Measurements from ENCODE around the gene TLR6.
A peak's percentile ranks its signal among the peaks of the same experiment; 100 is the strongest.

The TLR6 gene

GRCh38 chr4:38868059-38868960 lies 11.7 kb upstream of the TLR6 start:
- DNase-seq, result no peak

- DNase-seq, result no peak
These were observed 11.0 kb upstream of the TLR6 start, which contains the start of gene FAM114A1 for GRCh38 chr4:38867478-38868058. Gene FAM114A1 (plus strand): TSS chr4:38867806. CDS start chr4:38878079, 10,273 bp downstream.

GRCh38 chr4:38866973-38867477 lies 10.4 kb upstream of the TLR6 start:
- DNase-seq, result no peak

GRCh38 chr4:38865445-38865844 lies 8.8 kb upstream of the TLR6 start:
- peak in 1 of 2 donors; percentile 9 for DNase-seq

GRCh38 chr4:38861791-38862190 lies 5.2 kb upstream of the TLR6 start:
- no peak for DNase-seq

- peak; percentile 55 to 56 for DNase-seq
These were observed 4.3 kb upstream of the TLR6 start for GRCh38 chr4:38860788-38861424.

- DNase-seq, result no peak
These were observed 2.9 kb upstream of the TLR6 start for GRCh38 chr4:38859501-38859900.

- DNase-seq, result no peak
These were observed 1.4 kb upstream of the TLR6 start for GRCh38 chr4:38858097-38858420.

- DNase-seq, result peak; percentile 27 to 41
These were observed 908 bp upstream of the TLR6 start for GRCh38 chr4:38857354-38858096.

GRCh38 chr4:38856046-38856445 lies 571 bp downstream of the TLR6 start:
- no peak for DNase-seq

- no peak for DNase-seq
These were observed 1.2 kb downstream of the TLR6 start for GRCh38 chr4:38855466-38855865.

- no peak for DNase-seq
These were observed 10.6 kb downstream of the TLR6 start for GRCh38 chr4:38846015-38846414.

GRCh38 chr4:38842994-38843393 lies 13.6 kb downstream of the TLR6 start:
- no peak for DNase-seq

GRCh38 chr4:38837849-38838248 lies 18.8 kb downstream of the TLR6 start:
- DNase-seq, result no peak

- DNase-seq, result no peak
These were observed 19.3 kb downstream of the TLR6 start for GRCh38 chr4:38837334-38837733.

- DNase-seq, result no peak
These were observed 22.0 kb downstream of the TLR6 start for GRCh38 chr4:38834570-38834969.

- no peak for DNase-seq
These were observed 23.7 kb downstream of the TLR6 start for GRCh38 chr4:38832624-38833528.

GRCh38 chr4:38832206-38832605 lies 24.4 kb downstream of the TLR6 start:
- no peak for DNase-seq

GRCh38 chr4:38831653-38832052 lies 25.0 kb downstream of the TLR6 start:
- DNase-seq, result no peak

- no peak for DNase-seq
These were observed 27.4 kb downstream of the TLR6 start for GRCh38 chr4:38829237-38829636.

GRCh38 chr4:38823766-38824165 lies 32.9 kb downstream of the TLR6 start:
- DNase-seq, result no peak

- no peak for DNase-seq
These were observed 33.8 kb downstream of the TLR6 start for GRCh38 chr4:38822748-38823303.

Measured in activated CD4-positive, alpha-beta T cell treated with anti-CD3 and anti-CD28 coated beads for 4 hours (primary cell).